Vagina (tissue), 2 donors: ENCODE measurements around the gene SLC13A3. TPM values are rescaled to one million over a fixed set of nuclear protein-coding genes. Genes with fewer than 3 reads are reported as not detected.

Source experiments
- DNase-seq, 2 donors: peaks; one replicate each; pipeline ENCODE4 v3.0.0-alpha.2; 2017; ENCODE audit errors: extremely low spot score in 2 of 2
- H3K27ac ChIP-seq: fragments of 200-600 bp; sonication (generic); one replicate; pipeline ENCODE4 v1.5.1; 2019
- H3K27me3 ChIP-seq: fragments of 200-600 bp; sonication (generic); one replicate; pipeline ENCODE4 v1.5.1; 2019
- H3K36me3 ChIP-seq, 2 donors: fragments of 200-600 bp; sonication (generic); one replicate each; pipeline ENCODE4 v1.5.1; 2017 to 2019
- H3K4me1 ChIP-seq: fragments of 200-600 bp; sonication (generic); one replicate; pipeline ENCODE4 v1.5.1; 2019
- H3K4me3 ChIP-seq, 2 donors: fragments of 200-600 bp; sonication (generic); 1 replicate in 1 of 2; 2 replicates in 1 of 2; pipeline ENCODE4 v1.5.1; 2016 to 2019
- H3K9me3 ChIP-seq: fragments of 200-600 bp; sonication (generic); one replicate; pipeline ENCODE4 v1.5.1; 2019
- CTCF ChIP-seq, 3 experiments: fragments of 450-650 bp in 2 of 3; fragments of 200-600 bp in 1 of 3; sonication (generic) in 1 of 3; IDR thresholded peaks; one replicate each; pipeline ENCODE4 v1.5.1; 2017 to 2019; ENCODE audit warnings: antibody characterized with exemption in 3 of 3, mild to moderate bottlenecking in 2 of 3, moderate library complexity in 2 of 3
- POLR2A ChIP-seq, 2 donors: fragments of 450-650 bp; IDR thresholded peaks; one replicate each; pipeline ENCODE4 v1.6.1; 2017; ENCODE audit warnings: antibody characterized with exemption in 2 of 2, mild to moderate bottlenecking in 2 of 2, moderate library complexity in 2 of 2
- POLR2AphosphoS5 ChIP-seq, 2 donors: sonication (generic); formaldehyde crosslinking; IDR thresholded peaks; one replicate each; pipeline ENCODE4 v1.9.0; 2017; ENCODE audit warnings: antibody characterized with exemption in 2 of 2, mild to moderate bottlenecking in 2 of 2, low read depth in 1 of 2; ENCODE audit not compliant: insufficient read depth in 1 of 2
- intact Hi-C: fragments of 100-400 bp; cut with DNase I; formaldehyde crosslinking; loops from one replicate; pipeline ENCODE4 v1.15.1; 2023
- total RNA-seq: library from RNA; depleted of rRNA; stranded (reverse); fragments of >200 nt; gene quantifications from one replicate; pipeline ENCODE4 v1.2.3, GENCODE V29; 2016

The SLC13A3 gene
- total RNA-seq, 1 donor from 2014 or later = 1.2 TPM

GRCh38 chr20:46594725-46595124 is 56.5 kb downstream of the SLC13A3 start:
- no peak for DNase-seq
- intact Hi-C loops = no loop called here

GRCh38 chr20:46592580-46593362 is 58.5 kb downstream of the SLC13A3 start:
- TF ChIP-seq CTCF (IDR thresholded peaks at IDR 0.05) (no peak), POLR2AphosphoS5 (IDR thresholded peaks at IDR 0.05; ENCODE audit: insufficient read depth in 1 of 2, low read depth in 1 of 2) (no peak), POLR2A (IDR thresholded peaks at IDR 0.05) (no peak)
- no peak for DNase-seq
- no peak overlapping the region for H3K27ac ChIP-seq
- no peaks in the 10 kb centered on the region for H3K27me3 ChIP-seq
- H3K9me3 ChIP-seq = no peaks in the 10 kb centered on the region
- no peaks in the 10 kb centered on the region for H3K36me3 ChIP-seq
- intact Hi-C loops = no loop called here
- H3K4me1 ChIP-seq = no peaks in the 10 kb centered on the region
- no peak overlapping the region for H3K4me3 ChIP-seq

More at GRCh38 chr20:46594725-46595124, 56.5 kb downstream of the SLC13A3 start:
- H3K4me1 ChIP-seq = no peaks in the 10 kb centered on the region
- no peak for TF ChIP-seq POLR2A (IDR thresholded peaks at IDR 0.05)
- TF ChIP-seq CTCF (IDR thresholded peaks at IDR 0.05) = no peak
- TF ChIP-seq POLR2AphosphoS5 (IDR thresholded peaks at IDR 0.05; ENCODE audit: insufficient read depth in 1 of 2, low read depth in 1 of 2) = no peak
- no peaks in the 10 kb centered on the region for H3K9me3 ChIP-seq
- no peak overlapping the region for H3K27ac ChIP-seq
- no peaks in the 10 kb centered on the region for H3K27me3 ChIP-seq
- H3K36me3 ChIP-seq = no peaks in the 10 kb centered on the region
- H3K4me3 ChIP-seq = no peak overlapping the region

GRCh38 chr20:46590443-46590842 is 60.8 kb downstream of the SLC13A3 start:
- Histone ChIP-seq H3K27ac (no peak overlapping the region), H3K9me3 (no peaks in the 10 kb centered on the region), H3K4me3 (no peak overlapping the region), H3K27me3 (no peaks in the 10 kb centered on the region), H3K4me1 (no peaks in the 10 kb centered on the region), H3K36me3 (no peaks in the 10 kb centered on the region)
- TF ChIP-seq POLR2AphosphoS5 (IDR thresholded peaks at IDR 0.05; ENCODE audit: insufficient read depth in 1 of 2, low read depth in 1 of 2) (no peak), CTCF (IDR thresholded peaks at IDR 0.05) (no peak), POLR2A (IDR thresholded peaks at IDR 0.05) (no peak)
- DNase-seq = no peak
- intact Hi-C loops = no loop called here

- DNase-seq = no peak
- no peak overlapping the region for H3K4me3 ChIP-seq
- H3K36me3 ChIP-seq = no peaks in the 10 kb centered on the region
- TF ChIP-seq POLR2A (IDR thresholded peaks at IDR 0.05) (no peak), POLR2AphosphoS5 (IDR thresholded peaks at IDR 0.05; ENCODE audit: insufficient read depth in 1 of 2, low read depth in 1 of 2) (no peak), CTCF (IDR thresholded peaks at IDR 0.05) (no peak)
- no peaks in the 10 kb centered on the region for H3K9me3 ChIP-seq
- intact Hi-C loops = no loop called here
- H3K27me3 ChIP-seq = no peaks in the 10 kb centered on the region
- no peak overlapping the region for H3K27ac ChIP-seq
- H3K4me1 ChIP-seq = no peaks in the 10 kb centered on the region
These were observed 62.4 kb downstream of the SLC13A3 start for GRCh38 chr20:46588532-46589511.
